NB4 (cell line): ENCODE measurements around the gene FSTL4.

Experiments
- TF ChIP-seq, protein P1 (sequence below): IDR thresholded peaks from one replicate; pipeline ENCODE4 v1.5.1; 2012; ENCODE audit warnings: low read depth, low read length
- TF ChIP-seq, protein P2 (sequence below): IDR thresholded peaks from 2 replicates; pipeline ENCODE4 v1.6.1; 2011; ENCODE audit warnings: low read depth, low read length

GRCh38 chr5:133400120-133400519 is 212.2 kb downstream of the FSTL4 start:
- TF ChIP-seq, protein P1, sequence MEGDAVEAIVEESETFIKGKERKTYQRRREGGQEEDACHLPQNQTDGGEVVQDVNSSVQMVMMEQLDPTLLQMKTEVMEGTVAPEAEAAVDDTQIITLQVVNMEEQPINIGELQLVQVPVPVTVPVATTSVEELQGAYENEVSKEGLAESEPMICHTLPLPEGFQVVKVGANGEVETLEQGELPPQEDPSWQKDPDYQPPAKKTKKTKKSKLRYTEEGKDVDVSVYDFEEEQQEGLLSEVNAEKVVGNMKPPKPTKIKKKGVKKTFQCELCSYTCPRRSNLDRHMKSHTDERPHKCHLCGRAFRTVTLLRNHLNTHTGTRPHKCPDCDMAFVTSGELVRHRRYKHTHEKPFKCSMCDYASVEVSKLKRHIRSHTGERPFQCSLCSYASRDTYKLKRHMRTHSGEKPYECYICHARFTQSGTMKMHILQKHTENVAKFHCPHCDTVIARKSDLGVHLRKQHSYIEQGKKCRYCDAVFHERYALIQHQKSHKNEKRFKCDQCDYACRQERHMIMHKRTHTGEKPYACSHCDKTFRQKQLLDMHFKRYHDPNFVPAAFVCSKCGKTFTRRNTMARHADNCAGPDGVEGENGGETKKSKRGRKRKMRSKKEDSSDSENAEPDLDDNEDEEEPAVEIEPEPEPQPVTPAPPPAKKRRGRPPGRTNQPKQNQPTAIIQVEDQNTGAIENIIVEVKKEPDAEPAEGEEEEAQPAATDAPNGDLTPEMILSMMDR = no peak
- TF ChIP-seq, protein P2, sequence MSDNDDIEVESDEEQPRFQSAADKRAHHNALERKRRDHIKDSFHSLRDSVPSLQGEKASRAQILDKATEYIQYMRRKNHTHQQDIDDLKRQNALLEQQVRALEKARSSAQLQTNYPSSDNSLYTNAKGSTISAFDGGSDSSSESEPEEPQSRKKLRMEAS = no peak
